CD14-positive monocyte (primary cell): ENCODE results near the gene MASP2. TPM values are rescaled to one million over a fixed set of nuclear protein-coding genes. Genes with fewer than 3 reads are reported as not detected.
A peak's percentile ranks its signal among the peaks of the same experiment; 100 is the strongest.
"Not testable (repeated sequence)": the region's sequence is repeated elsewhere in the genome, so short reads cannot be mapped to it uniquely, and the experiment has no call there.

ENCODE experiments used
- DNase-seq, 3 donors: peaks; one replicate each; pipeline ENCODE4 v3.0.0-alpha.2; 2011 to 2022
- H2AFZ ChIP-seq: 2 replicates; pipeline ENCODE4 v1.6.0; 2012; ENCODE audit warnings: mild to moderate bottlenecking, low read depth, low read length, inconsistent platforms; ENCODE audit not compliant: insufficient read depth, poor library complexity, severe bottlenecking
- H3K27ac ChIP-seq, 2 donors: 1 replicate in 1 of 2; 2 replicates in 1 of 2; pipeline ENCODE4 v1.5.1; 2012 to 2013; ENCODE audit warnings: low read length in 2 of 2, control low read depth in 1 of 2, inconsistent platforms in 1 of 2, low read depth in 1 of 2, mild to moderate bottlenecking in 1 of 2
- H3K27me3 ChIP-seq, 2 donors: one replicate each; pipeline versions ENCODE4 v1.6.0 to v1.6.1; 2011 to 2013; ENCODE audit warnings: low read length in 2 of 2; ENCODE audit not compliant: control insufficient read depth in 2 of 2, insufficient read depth in 2 of 2
- H3K36me3 ChIP-seq, 2 donors: replicated peaks in 1 of 2; 1 replicate in 1 of 2; 2 replicates in 1 of 2; pipeline versions ENCODE4 v1.5.1 to v1.6.1; 2012 to 2013; ENCODE audit warnings: low read length in 2 of 2, control low read depth in 1 of 2, inconsistent platforms in 1 of 2, mild to moderate bottlenecking in 1 of 2; ENCODE audit not compliant: insufficient read depth in 2 of 2, control insufficient read depth in 1 of 2
- H3K4me1 ChIP-seq, 2 donors: 1 replicate in 1 of 2; 2 replicates in 1 of 2; pipeline versions ENCODE4 v1.5.1 to v1.6.1; 2012 to 2013; ENCODE audit warnings: low read length in 2 of 2, control low read depth in 1 of 2, inconsistent platforms in 1 of 2, mild to moderate bottlenecking in 1 of 2, moderate library complexity in 1 of 2; ENCODE audit not compliant: insufficient read depth in 2 of 2, control insufficient read depth in 1 of 2
- H3K4me2 ChIP-seq: replicated peaks from 2 replicates; pipeline ENCODE3; 2012; ENCODE audit warnings: low read length, moderate library complexity, mild to moderate bottlenecking; ENCODE audit not compliant: poor library complexity, severe bottlenecking; ENCODE audit errors: extremely low read depth
- H3K4me3 ChIP-seq, 3 experiments: fragments of 200-600 bp in 1 of 3; sonication (generic) in 1 of 3; replicated peaks in 1 of 3; 1 replicate in 2 of 3; 2 replicates in 1 of 3; pipeline ENCODE4 v1.5.1; 2011 to 2013; ENCODE audit warnings: low read length in 3 of 3, mild to moderate bottlenecking in 3 of 3, control low read depth in 2 of 3, low read depth in 2 of 3, inconsistent platforms in 1 of 3, moderate library complexity in 1 of 3
- H3K79me2 ChIP-seq: 2 replicates; pipeline ENCODE4 v1.6.0; 2012; ENCODE audit warnings: mild to moderate bottlenecking, control low read depth, inconsistent platforms, low read length, moderate library complexity; ENCODE audit not compliant: insufficient read depth
- H3K9ac ChIP-seq: 2 replicates; pipeline ENCODE4 v1.6.0; 2017; ENCODE audit warnings: low read length, mild to moderate bottlenecking; ENCODE audit not compliant: insufficient read depth, poor library complexity, severe bottlenecking
- H3K9me3 ChIP-seq, 2 donors: replicated peaks in 1 of 2; 1 replicate in 1 of 2; 2 replicates in 1 of 2; pipeline versions ENCODE4 v1.5.1 to v1.6.1; 2012 to 2013; ENCODE audit warnings: low read length in 2 of 2, control low read depth in 1 of 2; ENCODE audit not compliant: control insufficient read depth in 1 of 2, insufficient read depth in 1 of 2
- H4K20me1 ChIP-seq: 2 replicates; pipeline ENCODE4 v1.6.0; 2012; ENCODE audit warnings: mild to moderate bottlenecking, low read length, control low read depth, moderate library complexity; ENCODE audit not compliant: insufficient read depth
- H3K27ac Mint-ChIP-seq, 7 donors: one replicate each; pipeline ENCODE4 v1.8.0; 2020; ENCODE audit warnings: mild to moderate bottlenecking in 7 of 7, mixed read lengths in 7 of 7, moderate library complexity in 6 of 7, inconsistent platforms in 2 of 7
- H3K27me3 Mint-ChIP-seq, 3 donors: one replicate each; pipeline ENCODE4 v1.8.0; 2021 to 2022; ENCODE audit warnings: low read depth in 3 of 3, mild to moderate bottlenecking in 3 of 3, mixed read lengths in 3 of 3, moderate library complexity in 3 of 3, inconsistent platforms in 1 of 3
- H3K36me3 Mint-ChIP-seq, 2 donors: one replicate each; pipeline ENCODE4 v1.8.0; 2020; ENCODE audit warnings: mixed read lengths in 2 of 2, inconsistent platforms in 1 of 2, mild to moderate bottlenecking in 1 of 2
- H3K4me1 Mint-ChIP-seq: one replicate; pipeline ENCODE4 v1.8.0; 2020; ENCODE audit warnings: mild to moderate bottlenecking, mixed read lengths
- H3K4me3 Mint-ChIP-seq, 2 donors: one replicate each; pipeline ENCODE4 v1.8.0; 2020; ENCODE audit warnings: mild to moderate bottlenecking in 2 of 2, mixed read lengths in 2 of 2, moderate library complexity in 1 of 2
- H3K9me3 Mint-ChIP-seq, 7 donors: one replicate each; pipeline ENCODE4 v1.8.0; 2020 to 2022; ENCODE audit warnings: mixed read lengths in 7 of 7, mild to moderate bottlenecking in 6 of 7, moderate library complexity in 6 of 7, inconsistent platforms in 2 of 7
- WGBS: methylation state at CpG from one replicate; pipeline ENCODE4 v1.1.5; 2013; ENCODE audit warnings: missing lambda C conversion rate; ENCODE audit not compliant: insufficient coverage; 5-methylcytosine and 5-hydroxymethylcytosine counted together
- intact Hi-C, 2 donors: fragments of 100-400 bp; cut with micrococcal nuclease; formaldehyde crosslinking; loops; one replicate each; pipeline versions ENCODE4 v1.15.0 to v1.15.1; 2023
- polyA plus RNA-seq, 3 donors: library from polyadenylated mRNA; depleted of rRNA in 1 of 3; unstranded in 2 of 3; stranded (reverse) in 1 of 3; fragments of 300-500 nt in 2 of 3; fragments of >200 nt in 1 of 3; fragmentation: Illumina TruSeq in 2 of 3; gene quantifications; 1 replicate in 2 of 3; 2 replicates in 1 of 3; pipeline ENCODE4 v1.2.3, GENCODE V29; 2012 to 2021
- TF ChIP-seq, protein P1 (sequence below): fragments of 200-600 bp; IDR thresholded peaks from one replicate; pipeline ENCODE4 v1.8.0; 2022; ENCODE audit warnings: antibody characterized with exemption, mild to moderate bottlenecking

Gene MASP2
- polyA plus RNA-seq, 3 donors = not detected

DNA sequence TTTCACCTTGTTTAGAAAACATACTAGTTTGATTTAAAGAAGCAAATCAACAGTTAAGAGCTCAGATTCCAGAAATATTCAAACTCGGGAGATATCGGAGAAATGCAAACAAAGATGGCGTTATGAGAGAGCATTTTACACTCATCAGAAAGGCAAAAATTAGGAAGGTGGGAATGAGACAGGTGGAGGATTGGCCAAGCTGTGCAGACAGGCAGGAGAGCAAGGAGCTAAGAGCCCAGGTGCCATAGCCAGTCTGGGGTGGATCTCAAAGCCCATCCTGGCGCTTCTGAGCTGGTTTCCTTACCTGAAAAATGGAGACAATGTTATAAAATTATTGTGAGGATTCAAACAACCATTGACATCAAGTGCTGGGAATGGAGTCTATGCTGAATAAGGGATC lies 54.2 kb downstream of the MASP2 start:
- no peaks in the 10 kb centered on the region for H3K4me1 ChIP-seq
- H3K27ac ChIP-seq = no peak overlapping the region
- H3K36me3 ChIP-seq = no peaks in the 10 kb centered on the region
- no peak for DNase-seq
- H3K9ac ChIP-seq = no peak overlapping the region
- TF ChIP-seq, protein P1, sequence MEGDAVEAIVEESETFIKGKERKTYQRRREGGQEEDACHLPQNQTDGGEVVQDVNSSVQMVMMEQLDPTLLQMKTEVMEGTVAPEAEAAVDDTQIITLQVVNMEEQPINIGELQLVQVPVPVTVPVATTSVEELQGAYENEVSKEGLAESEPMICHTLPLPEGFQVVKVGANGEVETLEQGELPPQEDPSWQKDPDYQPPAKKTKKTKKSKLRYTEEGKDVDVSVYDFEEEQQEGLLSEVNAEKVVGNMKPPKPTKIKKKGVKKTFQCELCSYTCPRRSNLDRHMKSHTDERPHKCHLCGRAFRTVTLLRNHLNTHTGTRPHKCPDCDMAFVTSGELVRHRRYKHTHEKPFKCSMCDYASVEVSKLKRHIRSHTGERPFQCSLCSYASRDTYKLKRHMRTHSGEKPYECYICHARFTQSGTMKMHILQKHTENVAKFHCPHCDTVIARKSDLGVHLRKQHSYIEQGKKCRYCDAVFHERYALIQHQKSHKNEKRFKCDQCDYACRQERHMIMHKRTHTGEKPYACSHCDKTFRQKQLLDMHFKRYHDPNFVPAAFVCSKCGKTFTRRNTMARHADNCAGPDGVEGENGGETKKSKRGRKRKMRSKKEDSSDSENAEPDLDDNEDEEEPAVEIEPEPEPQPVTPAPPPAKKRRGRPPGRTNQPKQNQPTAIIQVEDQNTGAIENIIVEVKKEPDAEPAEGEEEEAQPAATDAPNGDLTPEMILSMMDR = no peak
- no peak overlapping the region for H3K4me2 ChIP-seq
- intact Hi-C loops = no loop called here
- no peak overlapping the region for H3K4me3 ChIP-seq
- Mint-ChIP-seq H3K27ac (peak overlapping the region in 1 of 7 donors; percentile 5), H3K36me3 (no peaks in the 10 kb centered on the region), H3K27me3 (peaks cover 5 to 7% (median 6%) of the 10 kb centered on the region in 3 donors), H3K9me3 (peaks cover 0 to 2% (median 0%) of the 10 kb centered on the region in 7 donors), H3K4me1 (peaks cover 4% of the 10 kb centered on the region), H3K4me3 (no peak overlapping the region)
- WGBS = 100% methylated on average over 3 of the region's 4 CpGs
- no peaks in the 10 kb centered on the region for H4K20me1 ChIP-seq
- H3K27me3 ChIP-seq = no peaks in the 10 kb centered on the region
- no peaks in the 10 kb centered on the region for H3K9me3 ChIP-seq
- no peak overlapping the region for H2AFZ ChIP-seq
- H3K79me2 ChIP-seq = no peaks in the 10 kb centered on the region

DNA sequence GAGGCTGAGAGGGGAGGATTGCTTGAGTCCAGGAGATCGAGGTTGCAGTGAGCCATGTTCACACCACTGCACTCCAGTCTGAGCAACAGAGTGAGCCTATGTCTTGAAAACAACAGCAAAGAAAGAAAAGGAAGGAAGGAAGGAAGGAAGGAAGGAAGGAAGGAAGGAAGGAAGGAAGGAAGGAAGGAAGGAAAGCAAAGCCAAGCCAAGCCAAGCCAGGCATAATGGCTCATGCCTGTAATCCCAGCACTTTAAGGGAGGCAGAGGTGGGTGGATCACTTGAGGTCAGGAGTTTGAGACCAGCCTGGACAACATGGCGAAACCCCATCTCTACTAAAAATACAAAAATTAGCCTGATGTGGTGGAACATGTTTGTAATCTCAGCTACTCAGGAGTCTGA lies 55.0 kb downstream of the MASP2 start:
- H3K36me3 ChIP-seq, H3K36me3 Mint-ChIP-seq, H3K4me1 Mint-ChIP-seq, H4K20me1 ChIP-seq, intact Hi-C loops, H3K9me3 ChIP-seq, H3K4me2 ChIP-seq, H3K27me3 ChIP-seq, H3K4me3 Mint-ChIP-seq, DNase-seq, H3K9ac ChIP-seq, H3K27ac ChIP-seq, H3K9me3 Mint-ChIP-seq, H3K79me2 ChIP-seq, H3K27me3 Mint-ChIP-seq, H2AFZ ChIP-seq, H3K4me1 ChIP-seq, H3K4me3 ChIP-seq: not testable (repeated sequence)
- no CpG with 5 or more reads among the region's 2 CpGs for WGBS
- H3K27ac Mint-ChIP-seq = peak overlapping the region in 2 of 7 donors; percentile 26 to 86
